GM21447 (cell line): ENCODE results near the gene ITIH5.
A peak's percentile ranks its signal among the peaks of the same experiment; 100 is the strongest.

Experiments used
- ATAC-seq: cut with Tn5 transposase; IDR thresholded peaks from one replicate; pipeline ENCODE4 v1.9.1; 2021; ENCODE audit not compliant: unreplicated experiment

The ITIH5 gene

GRCh38 chr10:7551289-7551688 is 115.5 kb downstream of the ITIH5 start:
- no peak for ATAC-seq

GRCh38 chr10:7550013-7550412 is 116.8 kb downstream of the ITIH5 start:
- no peak for ATAC-seq

GRCh38 chr10:7547829-7548228 is 118.9 kb downstream of the ITIH5 start:
- ATAC-seq, result no peak

- ATAC-seq, result no peak
Observed at GRCh38 chr10:7547206-7547605, 119.6 kb downstream of the ITIH5 start.

- no peak for ATAC-seq
Observed at GRCh38 chr10:7546385-7546967, 120.3 kb downstream of the ITIH5 start.

GRCh38 chr10:7545792-7546191 is 121.0 kb downstream of the ITIH5 start:
- no peak for ATAC-seq

- ATAC-seq, result no peak
Observed at GRCh38 chr10:7545261-7545660, 121.5 kb downstream of the ITIH5 start.

- no peak for ATAC-seq
Observed at GRCh38 chr10:7544203-7544602, 122.6 kb downstream of the ITIH5 start.

GRCh38 chr10:7542189-7542914 is 124.4 kb downstream of the ITIH5 start:
- ATAC-seq, result no peak

- ATAC-seq, result no peak
Observed at GRCh38 chr10:7541137-7542087, 125.4 kb downstream of the ITIH5 start.

- no peak for ATAC-seq
Observed at GRCh38 chr10:7538970-7539654, 127.7 kb downstream of the ITIH5 start.

- ATAC-seq, result no peak
Observed at GRCh38 chr10:7537126-7537525, 129.6 kb downstream of the ITIH5 start.

GRCh38 chr10:7534480-7534852 is 132.3 kb downstream of the ITIH5 start:
- ATAC-seq, result peak; percentile 74

- peak; percentile 29 for ATAC-seq
Observed at GRCh38 chr10:7533657-7534479, 132.9 kb downstream of the ITIH5 start.

GRCh38 chr10:7532723-7533498 is 133.9 kb downstream of the ITIH5 start:
- ATAC-seq, result no peak

- no peak for ATAC-seq
Observed at GRCh38 chr10:7529638-7530037, 137.1 kb downstream of the ITIH5 start.

- ATAC-seq, result no peak
Observed at GRCh38 chr10:7527468-7527867, 139.3 kb downstream of the ITIH5 start.

GRCh38 chr10:7526017-7526400 is 140.8 kb downstream of the ITIH5 start:
- no peak for ATAC-seq

- no peak for ATAC-seq
Observed at GRCh38 chr10:7525314-7526016, 141.3 kb downstream of the ITIH5 start.
